GM23338 (cell line): ENCODE results near the gene SERGEF. TPM values are rescaled to one million over a fixed set of nuclear protein-coding genes. Genes with fewer than 3 reads are reported as not detected.

Experiments used
- ATAC-seq: fragments of 200-7000 bp; cut with Tn5 transposase; 3 replicates; pipeline ENCODE4 v1.9.1; 2020
- DNase-seq: peaks from one replicate; pipeline ENCODE4 v3.0.0-alpha.2; 2015; ENCODE audit warnings: low spot score
- H2AFZ ChIP-seq: fragments of 200-600 bp; sonication (generic); 2 replicates; pipeline ENCODE4 v1.8.0; 2016; ENCODE audit warnings: antibody characterized with exemption, mild to moderate bottlenecking, moderate library complexity
- H3F3A ChIP-seq: fragments of 200-600 bp; sonication (generic); replicated peaks from 2 replicates; pipeline ENCODE4 v1.8.0; 2017; ENCODE audit warnings: antibody characterized with exemption, mixed run types, low read depth
- H3K27ac ChIP-seq: fragments of 200-600 bp; sonication (generic); 2 replicates; pipeline ENCODE4 v1.6.1; 2016; ENCODE audit warnings: low read depth
- H3K27me3 ChIP-seq: fragments of 200-600 bp; sonication (generic); 2 replicates; pipeline ENCODE4 v1.8.0; 2016; ENCODE audit warnings: mild to moderate bottlenecking, mixed run types, moderate library complexity; ENCODE audit not compliant: insufficient read depth
- H3K36me3 ChIP-seq: fragments of 200-600 bp; sonication (generic); 2 replicates; pipeline ENCODE4 v1.8.0; 2016; ENCODE audit warnings: mild to moderate bottlenecking; ENCODE audit not compliant: insufficient read depth
- H3K4me1 ChIP-seq: fragments of 200-600 bp; sonication (generic); 2 replicates; pipeline ENCODE4 v1.8.0; 2016; ENCODE audit warnings: mild to moderate bottlenecking, moderate library complexity; ENCODE audit not compliant: insufficient read depth
- H3K4me2 ChIP-seq: fragments of 200-600 bp; sonication (generic); 2 replicates; pipeline ENCODE4 v1.7.1; 2017; ENCODE audit warnings: mixed run types
- H3K4me3 ChIP-seq: fragments of 200-600 bp; sonication (generic); 2 replicates; pipeline ENCODE4 v1.6.1; 2016; ENCODE audit warnings: mixed run types
- H3K79me2 ChIP-seq: fragments of 200-600 bp; sonication (generic); replicated peaks from 2 replicates; pipeline ENCODE4 v1.8.0; 2017; ENCODE audit warnings: mild to moderate bottlenecking; ENCODE audit not compliant: insufficient read depth
- H3K9me2 ChIP-seq: fragments of 200-600 bp; sonication (generic); 2 replicates; pipeline ENCODE4 v1.8.0; 2017; ENCODE audit not compliant: insufficient read depth
- H4K20me1 ChIP-seq: fragments of 200-600 bp; sonication (generic); replicated peaks from 2 replicates; pipeline ENCODE4 v1.8.0; 2017; ENCODE audit warnings: mild to moderate bottlenecking; ENCODE audit not compliant: insufficient read depth
- H3K27ac Mint-ChIP-seq: 2 replicates; pipeline ENCODE4 v1.8.0; 2020; ENCODE audit warnings: inconsistent platforms, mild to moderate bottlenecking, moderate library complexity, mixed read lengths
- H3K27me3 Mint-ChIP-seq: 3 replicates; pipeline ENCODE4 v1.8.0; 2022; ENCODE audit warnings: low read depth, mild to moderate bottlenecking, moderate library complexity, mixed read lengths, inconsistent platforms; ENCODE audit not compliant: insufficient read depth, poor library complexity
- H3K36me3 Mint-ChIP-seq: 3 replicates; pipeline ENCODE4 v1.8.0; 2021; ENCODE audit warnings: low read depth, mild to moderate bottlenecking, inconsistent platforms, moderate library complexity, mixed read lengths
- H3K4me1 Mint-ChIP-seq: 3 replicates; pipeline ENCODE4 v1.8.0; 2020; ENCODE audit warnings: mild to moderate bottlenecking, inconsistent platforms, mixed read lengths
- H3K4me3 Mint-ChIP-seq: 3 replicates; pipeline ENCODE4 v1.8.0; 2021; ENCODE audit warnings: moderate library complexity, mild to moderate bottlenecking, inconsistent platforms, mixed read lengths
- H3K9me3 Mint-ChIP-seq: 3 replicates; pipeline ENCODE4 v1.8.0; 2020; ENCODE audit warnings: moderate library complexity, mild to moderate bottlenecking, inconsistent platforms, mixed read lengths
- EZH2 ChIP-seq: fragments of 200-600 bp; sonication (generic); IDR thresholded peaks from one replicate; pipeline ENCODE4 v1.8.0; 2017; ENCODE audit warnings: antibody characterized with exemption, mild to moderate bottlenecking, low read depth; ENCODE audit not compliant: unreplicated experiment
- EZH2phosphoT487 ChIP-seq: fragments of 200-600 bp; sonication (generic); IDR thresholded peaks from one replicate; pipeline ENCODE4 v1.8.1; 2018; ENCODE audit warnings: antibody characterized with exemption; ENCODE audit not compliant: unreplicated experiment
- POLR2AphosphoS5 ChIP-seq: IDR thresholded peaks from 2 replicates; pipeline ENCODE4 v1.6.1; 2016; ENCODE audit warnings: antibody characterized with exemption, low read depth
- REST ChIP-seq: IDR thresholded peaks from one replicate; pipeline ENCODE4 v1.6.1; 2018; ENCODE audit warnings: antibody characterized with exemption; ENCODE audit not compliant: unreplicated experiment
- ZNF114 ChIP-seq: fragments of 250-450 bp; sonication (Bioruptor Pico); IDR thresholded peaks from 2 replicates; pipeline ENCODE4 v1.5.0; 2020; ENCODE audit warnings: mild to moderate bottlenecking, moderate library complexity
- ZNF462 ChIP-seq: fragments of 250-450 bp; sonication (Bioruptor Pico); IDR thresholded peaks from 2 replicates; pipeline ENCODE4 v1.5.0; 2020; ENCODE audit warnings: mild to moderate bottlenecking, moderate library complexity
- polyA plus RNA-seq: library from polyadenylated mRNA; unstranded; fragments of >200 nt; fragmentation: Nextera tagmentation; extraction: Ambion mirVana; gene quantifications from 2 replicates; pipeline ENCODE4 v1.2.1, GENCODE V29; 2016
- total RNA-seq: library from RNA; depleted of rRNA; stranded (reverse); fragments of >200 nt; shearing (Covaris generic); gene quantifications from 2 replicates; pipeline ENCODE4 v1.2.3, GENCODE V29; 2014

SERGEF gene
- total and polyA plus RNA-seq, 2 experiments from 2014 or later = 24.2 to 27.9 TPM

- no peak for TF ChIP-seq ZNF462 (CRISPR knock-in tag)
Measured at GRCh38 chr11:17901481-17901880, 111.4 kb downstream of the SERGEF start (continued).

DNA sequence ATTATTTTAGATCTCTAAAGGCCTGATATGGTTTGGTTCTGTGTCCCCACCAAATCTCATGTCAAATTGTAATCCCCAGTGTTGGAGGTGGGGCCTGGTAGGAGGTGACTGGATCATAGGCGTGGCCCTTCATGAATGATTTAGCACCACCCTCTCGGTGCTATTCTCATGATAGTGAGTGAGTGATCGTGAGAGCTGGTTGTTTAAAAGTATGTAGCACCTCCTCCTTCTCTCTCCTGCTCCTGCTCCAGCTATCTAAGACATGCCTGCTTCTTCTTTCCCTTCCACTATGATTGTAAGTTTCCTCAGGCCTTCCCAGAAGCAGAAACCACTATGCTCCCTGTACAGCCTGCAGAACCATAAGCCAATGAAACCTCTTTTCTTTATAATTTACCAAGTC lies 114.1 kb downstream of the SERGEF start:
- 0 out of 2 replicates have a peak, but pooled peaks cover 4% of the 10 kb centered on the region for H3K4me1 ChIP-seq
- Mint-ChIP-seq H3K9me3 (no peaks in the 10 kb centered on the region), H3K27ac (0 out of 2 replicates have a peak overlapping the region, but pooled peaks have one; percentile 15), H3K4me1 (peaks cover 5% of the 10 kb centered on the region), H3K36me3 (no peaks in the 10 kb centered on the region), H3K27me3 (peaks cover 1% of the 10 kb centered on the region), H3K4me3 (no peak overlapping the region)
- no peaks in the 10 kb centered on the region for H3K27me3 ChIP-seq
- H3K79me2 ChIP-seq = no peaks in the 10 kb centered on the region
- no peaks in the 10 kb centered on the region for H3K9me2 ChIP-seq
- H4K20me1 ChIP-seq = no peaks in the 10 kb centered on the region; the same call in 1 of the 2 replicates
- DNase-seq (peak; percentile 82), ATAC-seq (peak; percentile 100)
- H3F3A ChIP-seq = no peaks in the 10 kb centered on the region
- H3K27ac ChIP-seq = no peak overlapping the region
- no peak overlapping the region for H2AFZ ChIP-seq
- no peaks in the 10 kb centered on the region for H3K36me3 ChIP-seq
- no peak overlapping the region for H3K4me2 ChIP-seq
- H3K4me3 ChIP-seq = no peak overlapping the region
- TF ChIP-seq EZH2phosphoT487 (no peak), ZNF114 (CRISPR knock-in tag) (no peak), POLR2AphosphoS5 (no peak), EZH2 (no peak), REST (no peak), ZNF462 (CRISPR knock-in tag) (no peak)
